HG03095 (cell line): ENCODE data around the gene IRF2BPL.

Experiments
- ATAC-seq: cut with Tn5 transposase; IDR thresholded peaks from one replicate; pipeline ENCODE4 v1.9.1; 2021; ENCODE audit warnings: moderate library complexity; ENCODE audit not compliant: unreplicated experiment

Gene IRF2BPL

DNA sequence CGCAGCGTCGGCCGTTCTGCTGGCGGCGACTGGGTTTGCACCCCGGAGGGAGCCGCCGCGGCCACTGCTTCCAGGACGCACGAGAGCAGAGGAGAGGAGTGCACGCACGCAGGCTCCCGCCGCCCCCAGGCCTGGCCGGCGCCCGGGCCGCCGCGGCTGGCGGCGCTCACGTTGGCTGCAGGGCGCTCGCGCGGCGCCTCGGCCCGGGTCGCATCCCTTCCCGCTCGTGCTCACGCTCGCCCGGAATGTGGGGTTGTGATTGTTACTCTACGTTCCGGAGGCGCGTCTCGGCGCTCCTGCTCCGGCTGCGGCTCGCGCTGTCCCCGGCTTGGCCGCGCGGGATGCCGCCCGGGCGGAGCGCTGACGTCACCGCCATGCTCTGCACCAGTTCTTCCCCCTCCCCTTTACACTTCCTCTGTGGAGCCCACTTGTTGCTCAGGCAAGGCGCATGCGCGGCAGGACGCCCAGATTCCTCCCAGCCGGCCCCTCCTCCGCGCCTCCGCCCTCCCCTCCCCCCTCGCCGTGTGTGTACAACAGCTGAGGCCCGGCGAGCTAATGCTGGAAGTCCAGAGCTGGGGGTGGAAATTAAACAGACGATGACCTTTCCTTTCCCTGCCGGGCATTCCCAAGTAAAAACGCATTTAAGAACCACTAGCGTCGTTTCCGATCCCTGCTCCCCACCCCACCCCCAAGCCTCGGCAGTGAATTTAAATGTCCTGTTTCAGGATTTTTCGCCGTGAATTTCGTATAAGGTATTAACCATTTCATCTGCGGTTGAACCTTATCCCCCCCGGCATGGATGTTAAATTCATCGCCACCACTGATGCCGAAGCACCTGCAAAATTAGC is at the start of gene IRF2BPL:
IRF2BPL (minus strand) TSS at position 325 of the 848 bp plus-strand sequence. CDS start 916 bp downstream, outside the sequence.
- ATAC-seq = peak; percentile 62

DNA sequence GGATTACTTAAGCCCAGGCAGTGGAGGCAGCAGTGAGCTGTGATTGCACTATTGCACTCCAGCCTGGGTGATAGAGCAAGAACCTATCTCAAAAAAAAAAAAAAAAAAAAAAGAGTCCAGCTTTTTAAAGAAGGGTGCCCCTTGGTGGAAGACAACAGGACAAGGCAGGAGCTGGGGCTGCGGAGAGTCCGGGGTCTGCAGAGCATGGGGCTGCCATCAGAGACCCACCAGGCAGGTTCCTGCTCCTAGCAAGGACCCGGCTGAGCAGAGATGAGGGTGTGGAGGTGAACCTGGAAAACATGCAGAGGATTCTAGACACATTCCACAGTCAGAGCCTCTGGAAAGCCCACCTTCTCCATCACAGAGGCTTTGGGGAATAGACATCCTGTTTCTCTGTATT is 48.5 kb upstream of the IRF2BPL start:
- ATAC-seq = no peak

DNA sequence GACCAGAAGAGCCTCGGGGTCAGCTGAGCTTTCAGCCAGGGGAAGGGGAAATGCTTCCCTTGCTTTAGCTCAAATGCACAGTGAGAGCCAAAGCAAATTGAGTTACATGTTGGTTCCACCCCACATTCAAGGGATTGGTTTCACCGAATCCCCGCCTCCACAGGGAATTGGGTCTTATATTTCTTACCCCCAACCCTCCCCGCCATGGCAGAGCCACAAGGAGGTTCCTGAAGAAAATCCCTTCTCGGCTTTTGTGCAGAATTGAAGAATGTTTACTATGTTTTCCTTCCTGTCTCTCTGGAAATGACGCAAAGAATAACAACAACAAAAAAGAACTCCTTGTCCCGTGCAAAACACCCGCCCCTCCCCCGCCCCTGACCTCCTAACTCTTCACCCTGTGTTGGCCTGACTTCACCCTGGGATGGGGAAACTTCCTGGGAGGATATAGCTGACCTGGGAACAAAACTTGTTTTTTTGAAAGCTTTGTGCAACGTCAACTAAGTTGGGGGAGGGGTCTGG is 47.7 kb upstream of the IRF2BPL start:
- ATAC-seq = no peak

DNA sequence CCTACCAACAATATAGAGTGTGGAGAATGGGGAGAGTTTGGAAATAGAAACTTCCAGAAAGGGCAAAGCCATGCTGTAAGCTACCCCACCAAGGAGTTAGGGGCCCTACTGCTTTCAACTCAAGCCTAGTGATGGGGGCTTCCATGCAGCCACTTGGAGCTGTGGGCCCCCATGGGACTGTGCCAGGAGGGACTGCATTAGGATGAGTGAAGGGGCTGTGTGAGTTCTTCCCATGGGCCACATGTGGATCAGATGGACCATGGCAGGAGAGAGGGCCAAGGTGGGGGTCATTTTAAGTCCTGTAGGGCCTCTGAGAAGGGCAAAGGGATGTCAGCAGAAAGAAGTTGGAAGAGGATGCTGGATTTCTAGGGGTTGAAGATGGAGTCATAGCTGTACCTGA is 46.5 kb upstream of the IRF2BPL start:
- ATAC-seq = no peak

DNA sequence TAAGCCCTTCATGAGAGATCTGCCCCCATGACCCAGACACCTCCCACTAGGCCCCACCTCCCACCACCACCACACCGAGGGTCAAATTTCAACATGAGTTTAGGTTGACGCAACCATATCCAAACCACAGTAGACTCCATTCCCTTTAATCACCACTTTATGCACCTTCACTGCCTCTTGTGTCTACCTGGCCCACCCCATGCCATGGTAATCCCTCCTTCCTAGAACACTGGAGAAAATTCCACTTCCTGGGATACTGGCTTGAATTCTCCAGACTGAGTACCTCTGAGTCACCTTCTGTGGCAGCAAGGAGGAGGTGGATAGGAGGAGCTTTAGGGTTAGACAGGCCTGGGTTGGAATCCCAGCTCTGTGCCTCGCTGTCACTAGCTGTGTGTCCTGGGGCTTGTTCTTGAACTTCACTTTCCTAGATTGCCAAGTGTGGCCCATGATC is 43.5 kb upstream of the IRF2BPL start:
- no peak for ATAC-seq

DNA sequence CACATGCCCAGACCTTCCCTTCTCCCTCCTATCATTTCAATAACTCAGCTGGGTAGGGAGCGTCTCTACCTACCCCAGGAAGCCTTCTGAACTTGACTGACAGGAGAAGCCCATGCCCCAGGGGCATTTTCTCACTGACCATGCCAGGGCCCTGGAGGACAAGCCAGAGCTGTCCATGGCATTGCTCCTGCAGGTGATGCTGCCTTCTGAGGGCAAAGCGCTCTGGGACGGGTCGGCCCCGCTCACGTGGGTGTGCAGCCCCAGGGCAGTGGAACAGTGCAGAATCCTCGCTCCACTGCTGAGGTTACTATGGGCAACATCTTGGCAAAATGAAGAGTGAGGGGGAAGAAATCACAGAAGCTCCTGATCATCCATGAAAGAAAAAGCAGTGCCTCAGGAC is 41.0 kb upstream of the IRF2BPL start:
- ATAC-seq = no peak

DNA sequence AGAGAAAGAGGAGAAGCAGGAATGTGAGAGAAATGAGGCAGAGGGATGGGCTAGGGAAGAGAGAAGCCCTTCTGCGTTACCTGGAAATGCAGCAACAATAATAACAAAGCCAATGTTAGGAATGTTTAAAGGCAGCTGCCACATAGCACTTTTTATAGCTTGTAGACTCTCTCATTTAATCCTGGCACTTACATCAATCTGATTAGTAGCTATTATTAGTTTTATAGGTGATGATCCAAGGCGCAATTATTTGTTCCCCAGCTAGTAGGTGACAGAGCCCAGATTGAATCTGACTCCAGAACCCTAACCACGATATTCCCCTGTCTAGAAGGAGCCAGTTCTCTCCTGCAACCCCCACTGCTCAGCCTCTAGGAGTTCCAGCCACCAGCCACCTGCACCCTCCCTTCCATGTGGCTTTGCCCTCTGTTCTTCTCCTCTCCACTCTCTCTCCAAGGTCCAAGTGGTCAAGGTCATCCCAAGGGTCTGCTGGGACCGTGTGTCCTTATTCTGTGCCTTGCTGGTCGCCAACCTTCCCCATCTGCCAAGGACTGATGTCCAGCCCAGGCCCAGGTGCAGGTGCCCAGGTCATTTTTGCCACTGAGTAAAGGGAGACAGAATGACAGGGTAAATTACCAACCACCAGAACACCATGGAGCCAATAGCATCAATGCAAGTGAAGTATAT is 40.2 kb upstream of the IRF2BPL start:
- no peak for ATAC-seq

DNA sequence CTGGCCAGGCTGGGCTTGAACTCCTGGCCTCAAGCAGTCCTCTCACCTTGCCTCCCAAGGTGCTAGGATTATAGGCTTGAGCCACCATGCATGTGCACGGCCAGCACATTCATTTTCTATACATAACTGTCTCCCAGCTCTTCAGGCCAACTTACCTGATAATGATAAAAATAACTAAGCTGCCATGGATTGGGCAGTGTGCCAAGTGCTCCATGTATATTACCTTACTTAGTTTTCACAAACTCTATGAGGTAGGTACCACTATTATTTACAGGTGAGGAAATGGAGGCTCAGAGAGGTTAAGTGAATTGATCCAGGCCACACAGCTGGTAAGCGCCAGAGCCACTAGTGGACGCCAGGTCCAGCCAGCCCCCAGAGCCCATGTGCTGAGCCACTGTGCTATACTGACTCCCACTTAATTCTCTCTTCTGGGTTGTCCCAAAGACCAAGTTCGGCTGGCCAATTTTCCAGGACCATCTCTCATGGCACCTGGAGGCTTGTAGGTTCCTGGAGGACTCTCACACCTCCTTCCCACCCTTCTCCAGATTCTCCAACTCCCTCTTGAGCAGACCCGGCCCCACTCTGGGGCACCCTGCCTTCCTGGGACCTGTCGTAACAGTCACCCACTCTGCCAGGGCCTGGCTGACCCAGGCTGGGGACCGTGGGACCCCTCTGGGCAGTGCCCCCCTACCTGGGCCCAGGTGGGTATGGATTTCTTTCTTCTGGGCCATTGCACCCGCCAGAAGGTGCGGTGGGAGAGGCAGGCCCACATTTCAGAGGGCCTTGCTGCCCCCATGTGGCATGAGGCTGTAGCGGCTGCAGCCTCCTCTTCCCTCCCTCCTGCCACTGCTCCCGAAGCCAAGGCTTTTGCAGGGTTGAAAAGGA is 39.4 kb upstream of the IRF2BPL start:
- peak; percentile 47 for ATAC-seq

DNA sequence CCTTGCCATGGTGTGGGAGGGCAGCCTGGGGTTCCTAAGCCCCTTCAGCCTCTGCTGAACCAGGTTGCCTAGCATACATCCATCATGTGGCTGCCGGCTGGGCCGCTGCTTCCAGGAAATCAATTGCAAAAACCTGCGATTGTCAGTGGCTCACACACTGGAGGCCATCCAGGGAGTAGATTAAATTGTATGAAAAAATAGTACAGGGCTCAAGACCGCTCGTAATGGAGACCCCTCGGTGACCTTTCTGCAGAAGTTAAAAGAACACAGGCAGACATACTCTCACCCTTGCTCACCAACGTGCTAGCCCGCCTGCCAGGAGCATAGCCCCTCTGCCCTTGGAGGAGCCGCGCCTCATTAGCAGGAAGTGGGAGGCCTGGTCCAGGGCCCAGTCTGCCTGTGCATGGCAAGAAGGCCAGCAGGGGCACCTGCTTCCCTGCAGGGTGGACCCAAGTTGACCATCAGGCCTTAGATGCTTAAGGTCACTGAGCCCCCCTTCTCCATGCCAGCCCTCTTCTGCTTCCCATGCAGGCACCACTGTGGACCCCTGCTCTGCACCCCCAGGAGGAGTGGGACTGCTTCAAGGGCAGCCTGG is 38.2 kb upstream of the IRF2BPL start:
- no peak for ATAC-seq

DNA sequence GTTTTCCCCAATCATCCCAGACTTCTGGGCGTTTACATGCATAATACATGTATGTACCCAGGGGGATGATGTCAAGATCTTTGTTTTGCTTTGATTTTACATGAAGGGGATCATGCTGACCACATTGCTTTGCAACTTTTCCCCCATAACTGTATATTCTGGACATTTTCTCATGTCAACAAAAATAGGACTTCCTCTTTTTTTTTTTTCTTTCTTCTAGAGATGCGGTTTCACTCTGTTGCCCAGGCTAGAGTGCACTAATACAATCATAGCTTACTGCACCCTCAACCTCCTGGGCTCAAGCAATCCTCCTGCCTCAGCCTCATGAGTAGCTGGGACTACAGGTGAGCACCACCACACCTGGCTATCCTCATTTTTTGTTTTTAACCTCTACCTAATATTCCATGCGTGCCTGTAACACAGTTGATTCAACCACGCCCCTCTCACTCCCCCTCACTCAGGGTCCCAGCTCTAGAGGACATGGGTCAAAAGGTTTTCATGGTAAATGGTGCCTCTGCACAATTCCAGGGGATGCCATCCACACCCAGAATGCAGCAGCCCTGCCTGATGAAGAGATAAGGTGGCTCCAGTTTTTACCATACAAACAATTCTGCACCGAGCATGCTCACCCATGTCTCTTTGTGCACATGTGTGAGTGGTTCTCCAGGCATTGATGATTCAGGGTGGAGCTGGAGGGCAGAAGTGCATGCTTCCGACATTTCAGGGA is 37.5 kb upstream of the IRF2BPL start:
- ATAC-seq = no peak

DNA sequence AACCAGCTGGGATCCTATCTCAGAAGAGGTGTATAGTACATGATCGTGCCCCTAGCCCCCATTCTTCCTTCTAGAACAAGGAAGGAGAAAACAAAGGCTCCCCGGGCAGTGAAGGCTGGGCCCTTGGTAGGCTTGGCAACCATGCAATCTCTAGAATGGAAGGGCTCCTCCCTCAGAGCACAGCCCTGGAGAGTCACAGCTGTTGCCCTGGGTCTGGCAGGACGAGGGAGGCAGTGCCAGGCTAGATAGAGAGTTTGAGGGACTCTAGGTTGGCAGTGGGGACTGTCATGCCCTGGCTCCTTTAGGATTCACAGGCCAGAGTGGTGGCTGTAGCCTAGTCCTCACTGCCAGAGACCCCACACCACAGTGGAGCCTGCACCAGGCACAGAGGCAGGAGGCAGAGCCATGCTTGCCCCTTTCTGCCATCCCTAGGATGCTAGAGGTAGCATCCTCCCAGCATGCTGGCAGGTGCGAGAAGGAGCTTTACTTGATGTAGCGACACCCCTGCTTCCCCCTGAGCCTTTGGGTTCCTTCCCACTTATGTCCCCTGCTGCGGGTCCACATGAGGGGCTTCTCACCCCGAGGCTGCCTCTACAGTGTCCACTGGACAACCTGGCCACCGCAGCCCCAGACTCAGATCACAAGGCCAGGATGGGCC is 36.1 kb upstream of the IRF2BPL start:
- ATAC-seq = no peak

DNA sequence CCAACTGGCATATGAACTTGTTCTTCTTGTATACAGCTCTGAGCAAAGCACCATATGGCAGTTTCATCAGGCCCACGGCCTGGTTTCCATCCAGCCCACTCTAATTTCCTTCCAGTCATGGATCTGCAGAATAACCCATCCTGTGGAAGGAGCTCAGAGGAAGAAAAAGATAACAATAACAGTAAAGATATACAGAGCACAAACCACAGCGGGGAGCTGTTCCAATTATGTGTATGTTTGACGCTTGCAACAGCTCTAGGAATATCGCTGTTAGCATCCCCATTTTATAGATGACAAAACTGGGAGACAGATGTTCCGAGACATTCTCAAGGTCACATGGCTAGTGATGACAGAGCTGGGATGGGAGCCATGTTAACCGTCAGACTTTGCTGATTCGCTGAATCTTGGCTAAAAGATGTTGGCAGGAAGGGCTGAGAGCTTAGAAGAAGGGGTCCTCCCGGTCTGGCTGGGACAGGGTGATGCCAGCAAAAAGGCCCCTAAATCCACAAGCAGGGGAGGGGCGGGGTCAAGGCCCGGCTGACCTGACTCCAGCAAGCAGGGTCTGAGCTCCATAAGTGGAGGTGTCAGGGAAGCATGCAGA is 35.2 kb upstream of the IRF2BPL start:
- no peak for ATAC-seq

DNA sequence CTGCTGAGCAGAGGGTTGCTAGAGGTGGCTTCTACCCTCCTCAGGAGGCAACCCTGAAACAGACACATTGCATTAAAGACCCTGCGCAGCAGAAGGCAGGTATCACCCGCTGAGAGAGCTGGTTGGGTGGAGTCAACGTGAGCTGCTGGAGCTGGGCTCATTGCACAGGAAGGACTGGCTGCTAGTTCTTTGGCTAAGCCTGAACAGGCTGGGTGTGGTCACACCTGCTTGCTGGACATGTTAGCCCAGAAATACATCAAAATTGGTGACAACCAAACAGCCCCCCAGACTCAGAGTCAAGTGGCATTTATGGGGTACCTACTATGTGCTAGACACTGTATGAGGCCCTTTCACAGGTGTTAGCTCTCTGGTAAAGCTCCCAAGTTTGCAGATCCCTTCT is 33.8 kb upstream of the IRF2BPL start:
- ATAC-seq = no peak

DNA sequence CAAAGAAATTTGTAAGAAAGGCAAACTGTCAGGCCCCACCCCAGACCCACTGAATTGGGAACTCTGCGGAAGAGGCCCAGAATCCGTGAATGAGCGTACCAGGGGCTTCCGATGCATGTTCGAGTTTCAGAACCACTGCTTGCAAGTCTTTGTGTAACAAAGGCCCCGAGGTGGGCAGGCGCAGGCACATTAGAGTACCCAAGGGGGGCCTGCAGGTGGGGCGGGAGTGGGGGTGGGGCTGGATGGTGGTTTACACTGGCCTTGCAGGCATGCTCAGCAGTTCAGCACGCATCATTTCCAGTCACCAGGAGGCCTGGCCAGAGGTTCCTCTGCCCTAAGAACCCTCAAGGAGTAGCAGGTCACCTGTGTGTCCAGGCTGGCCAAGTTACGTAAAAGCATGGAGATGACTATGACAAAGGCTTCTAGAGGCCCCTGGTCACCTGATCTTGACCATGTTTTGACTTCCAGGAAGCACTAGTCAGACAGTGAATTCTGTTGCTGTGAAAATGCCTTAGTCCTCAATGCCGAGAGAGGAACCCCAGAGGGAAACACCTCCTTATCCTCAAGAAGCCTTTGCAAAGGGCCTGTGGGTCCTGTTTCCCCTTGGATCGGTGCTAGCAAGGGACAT is 33.2 kb upstream of the IRF2BPL start:
- no peak for ATAC-seq

DNA sequence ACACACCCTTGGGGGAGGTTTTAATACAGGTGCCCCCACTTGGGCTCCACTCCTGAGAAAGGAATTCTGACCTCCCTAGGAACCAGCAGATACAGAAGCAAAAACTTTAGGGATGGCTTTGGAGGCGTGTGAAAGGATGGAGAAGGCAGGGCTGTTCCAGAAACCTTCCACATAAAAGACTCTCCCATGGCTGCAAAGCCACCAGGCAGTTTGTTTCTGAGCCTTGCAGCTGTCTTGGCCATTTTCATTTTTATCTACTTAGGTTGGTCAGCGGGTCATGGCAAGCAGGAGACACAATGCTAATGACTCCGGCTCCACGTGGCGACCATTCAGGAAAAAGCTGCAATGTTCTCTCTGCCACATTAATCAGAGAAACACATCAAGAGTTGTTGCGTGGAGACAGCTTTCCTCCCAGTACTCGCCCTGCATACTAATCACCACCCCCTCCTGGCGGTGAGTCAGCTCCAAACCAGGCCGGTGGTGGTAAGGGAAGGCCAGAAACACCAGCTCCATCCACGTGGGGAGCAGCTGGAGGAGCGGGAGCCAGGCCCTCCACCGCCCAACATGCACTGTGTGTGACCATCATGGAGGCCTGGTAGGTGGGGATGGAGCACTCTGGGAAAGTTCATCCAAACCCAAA is 30.9 kb upstream of the IRF2BPL start:
- ATAC-seq = no peak

DNA sequence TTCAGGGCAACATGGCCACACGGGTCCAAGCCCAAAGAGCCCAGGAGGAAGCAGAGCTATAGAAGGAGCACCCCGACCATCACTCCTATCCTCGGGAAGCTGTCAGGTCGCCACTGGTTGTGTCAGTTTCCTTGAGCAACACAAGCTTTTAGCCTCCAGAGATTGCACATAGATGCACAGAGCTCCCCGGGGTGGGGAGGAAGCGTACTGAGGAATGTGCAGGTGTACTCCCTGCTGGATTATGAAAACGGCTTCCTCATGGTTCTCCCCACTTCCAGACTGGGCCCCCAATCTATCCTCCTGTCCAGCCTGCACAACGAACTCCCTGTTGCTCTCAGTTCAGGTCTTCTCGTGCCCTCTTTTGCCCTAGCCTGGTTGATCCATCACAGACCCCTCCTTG is 30.3 kb upstream of the IRF2BPL start:
- no peak for ATAC-seq

DNA sequence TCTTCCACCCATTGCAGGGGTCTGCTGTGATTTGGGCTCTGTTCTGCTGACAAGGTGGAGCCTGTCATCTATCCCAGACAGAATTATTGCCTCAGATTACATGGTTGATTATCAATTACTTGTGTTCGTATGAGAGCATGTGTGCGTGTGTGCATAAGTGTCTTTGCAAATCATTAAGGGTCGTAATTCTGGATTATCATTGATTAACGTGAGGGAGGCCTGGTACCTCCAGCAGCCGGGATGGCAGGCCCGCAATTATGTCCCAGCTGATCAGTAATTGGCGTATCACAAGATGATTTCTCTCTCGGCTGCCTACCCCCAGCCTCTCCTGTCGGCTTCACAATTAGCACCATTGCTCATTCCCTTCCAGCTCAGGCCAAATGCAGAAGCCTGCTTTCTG is 29.6 kb upstream of the IRF2BPL start:
- ATAC-seq = no peak

DNA sequence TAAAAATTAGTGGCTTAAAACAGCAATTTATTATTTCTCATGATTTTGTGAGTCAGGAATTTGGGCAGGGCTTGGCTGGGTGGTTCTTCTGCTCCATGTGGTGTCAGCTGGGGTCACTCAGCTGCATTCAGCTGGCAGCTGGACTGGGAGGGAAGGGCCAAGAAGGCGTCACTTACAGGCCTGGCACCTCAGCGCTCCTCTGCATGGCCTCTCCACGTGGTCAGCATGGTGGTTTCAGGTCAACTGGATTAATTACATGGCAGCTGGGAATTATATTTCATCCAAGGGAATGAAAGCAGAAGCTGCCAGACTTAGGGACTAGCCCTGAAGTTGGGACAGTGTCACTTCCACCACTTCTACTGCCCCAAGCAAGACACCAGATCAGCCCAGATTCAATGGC is 27.5 kb upstream of the IRF2BPL start:
- ATAC-seq = no peak
